ENCODE measurements around the gene COQ3.

Gene COQ3

GRCh38 chr6:99393698-99394531, at the start of gene COQ3:
TSS of gene COQ3 (minus strand) at chr6:99394195. CDS start at chr6:99394179, 16 bp downstream.
- DNase-seq (ENCODE audit: low spot score): peak; percentile 68

- peak; percentile 36 for DNase-seq (ENCODE audit: low spot score)
Measured at GRCh38 chr6:99434702-99435530, 40.9 kb upstream of the COQ3 start.

GRCh38 chr6:99432877-99433276, 38.9 kb upstream of the COQ3 start:
- DNase-seq (ENCODE audit: low spot score): no peak

- no peak for DNase-seq (ENCODE audit: low spot score)
Measured at GRCh38 chr6:99431901-99432300, 37.9 kb upstream of the COQ3 start.

- DNase-seq (ENCODE audit: low spot score): no peak
Measured at GRCh38 chr6:99427988-99428387, 34.0 kb upstream of the COQ3 start.

- no peak for DNase-seq (ENCODE audit: low spot score)
Measured at GRCh38 chr6:99426451-99426757, 32.4 kb upstream of the COQ3 start.

GRCh38 chr6:99425647-99426450, 31.9 kb upstream of the COQ3 start:
- DNase-seq (ENCODE audit: low spot score): peak; percentile 81

GRCh38 chr6:99424761-99425646, 31.0 kb upstream of the COQ3 start, which contains the start of gene PNISR:
TSS of gene PNISR (minus strand) at chr6:99425308. CDS start at chr6:99414659, 10,649 bp downstream.
- DNase-seq (ENCODE audit: low spot score): peak; percentile 99

- DNase-seq (ENCODE audit: low spot score): no peak
Measured at GRCh38 chr6:99424022-99424421, 30.0 kb upstream of the COQ3 start.

- no peak for DNase-seq (ENCODE audit: low spot score)
Measured at GRCh38 chr6:99422912-99423311, 28.9 kb upstream of the COQ3 start.

GRCh38 chr6:99416892-99417767, 23.1 kb upstream of the COQ3 start:
- DNase-seq (ENCODE audit: low spot score): no peak

- DNase-seq (ENCODE audit: low spot score): no peak
Measured at GRCh38 chr6:99416226-99416625, 22.2 kb upstream of the COQ3 start.

GRCh38 chr6:99415446-99415845, 21.5 kb upstream of the COQ3 start:
- no peak for DNase-seq (ENCODE audit: low spot score)

- DNase-seq (ENCODE audit: low spot score): no peak
Measured at GRCh38 chr6:99412065-99412464, 18.1 kb upstream of the COQ3 start.

GRCh38 chr6:99409672-99410071, 15.7 kb upstream of the COQ3 start:
- no peak for DNase-seq (ENCODE audit: low spot score)

- DNase-seq (ENCODE audit: low spot score): no peak
Measured at GRCh38 chr6:99407076-99407475, 13.1 kb upstream of the COQ3 start.

GRCh38 chr6:99402448-99402847, 8.5 kb upstream of the COQ3 start:
- no peak for DNase-seq (ENCODE audit: low spot score)

GRCh38 chr6:99397287-99397686, 3.3 kb upstream of the COQ3 start:
- DNase-seq (ENCODE audit: low spot score): no peak

GRCh38 chr6:99393366-99393697, 663 bp downstream of the COQ3 start:
- DNase-seq (ENCODE audit: low spot score): no peak

GRCh38 chr6:99390896-99391295, 3.1 kb downstream of the COQ3 start:
- DNase-seq (ENCODE audit: low spot score): no peak

Data from kidney capillary endothelial cell (primary cell).